HG02763 (cell line): ENCODE results near the gene THRA.

ENCODE experiments used
- ATAC-seq: cut with Tn5 transposase; IDR thresholded peaks from one replicate; pipeline ENCODE4 v1.9.1; 2021; ENCODE audit warnings: mild to moderate bottlenecking, moderate library complexity; ENCODE audit not compliant: unreplicated experiment

The THRA gene

DNA sequence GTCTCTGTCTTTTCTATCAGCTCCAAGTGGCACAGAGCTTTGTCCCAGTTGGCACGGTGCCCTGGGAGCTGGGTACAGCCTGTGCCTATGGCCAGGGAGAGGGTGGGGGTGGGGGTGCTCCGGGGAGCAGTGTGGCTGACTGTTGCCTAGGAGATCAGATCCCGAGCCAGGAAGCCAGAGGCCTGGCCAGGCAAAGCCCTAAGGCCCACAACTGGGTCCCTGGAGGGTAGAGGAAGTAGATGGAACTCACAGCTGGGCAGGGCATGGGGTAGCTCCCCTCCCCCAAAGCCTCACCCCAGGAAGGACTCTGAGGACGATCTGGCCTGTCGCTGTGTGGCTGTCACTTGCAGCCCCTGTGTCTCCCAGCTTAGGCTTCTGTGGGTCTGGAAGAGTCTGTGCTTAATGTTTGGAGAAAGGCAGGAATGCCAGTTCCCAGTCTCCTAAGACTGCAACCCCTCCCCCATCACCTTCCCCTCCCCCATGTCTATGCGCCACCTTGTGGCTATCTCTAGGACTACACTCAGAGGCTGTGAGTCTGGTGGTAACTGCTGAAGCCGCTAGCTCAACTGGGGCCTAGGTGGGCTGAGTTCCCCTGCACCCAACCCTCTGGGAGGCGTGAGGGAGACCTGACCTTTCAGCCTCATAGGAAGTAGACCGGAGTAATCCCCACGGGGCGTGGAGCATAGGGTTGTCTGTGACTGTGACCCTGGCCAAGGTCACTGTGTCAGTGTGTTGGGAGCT lies 12.6 kb downstream of the THRA start:
- ATAC-seq: no peak

DNA sequence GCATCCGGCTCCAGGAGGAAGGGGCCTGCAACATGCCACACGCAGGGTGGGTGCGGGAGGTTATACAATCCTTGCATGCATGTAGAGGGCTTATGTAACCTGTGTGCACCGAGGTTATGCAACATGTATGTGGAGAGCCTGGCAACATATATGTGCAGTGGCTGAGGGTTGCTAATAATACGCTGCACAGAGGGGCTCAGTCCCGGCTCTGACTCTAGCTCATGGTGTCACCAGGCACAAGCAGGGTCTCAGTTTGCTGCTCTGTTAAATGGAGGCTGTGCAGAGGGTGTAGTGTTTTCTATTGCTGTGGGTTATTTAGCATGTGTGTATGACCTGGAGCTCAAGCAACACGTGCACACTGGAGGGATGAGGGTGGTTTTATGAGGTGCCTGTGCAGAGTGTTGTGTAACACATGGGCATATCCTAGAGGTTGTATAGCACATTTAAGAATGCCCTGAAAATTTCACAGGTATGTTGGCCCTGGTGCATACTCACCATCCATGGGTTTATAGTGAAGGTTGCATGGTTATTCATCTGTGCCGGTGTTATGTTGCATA lies 13.3 kb downstream of the THRA start:
- ATAC-seq: no peak

DNA sequence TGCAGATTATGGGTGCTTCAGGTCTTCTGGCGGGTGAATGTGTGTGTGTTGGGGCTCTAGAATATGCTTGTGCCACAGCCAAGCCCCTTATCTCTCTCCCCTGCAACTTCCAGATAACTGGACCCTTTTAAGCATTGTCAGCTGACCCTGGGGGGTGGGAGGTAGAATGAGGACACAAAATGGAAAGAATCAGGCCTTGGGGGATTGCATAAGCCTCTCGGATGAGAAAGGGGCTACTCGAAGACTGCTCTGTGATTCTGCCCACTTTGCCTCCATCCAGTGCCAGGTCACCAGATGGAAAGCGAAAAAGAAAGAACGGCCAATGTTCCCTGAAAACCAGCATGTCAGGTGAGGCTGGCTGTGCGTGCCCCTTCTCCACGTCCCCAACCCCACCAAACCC lies 13.8 kb downstream of the THRA start:
- ATAC-seq: no peak

DNA sequence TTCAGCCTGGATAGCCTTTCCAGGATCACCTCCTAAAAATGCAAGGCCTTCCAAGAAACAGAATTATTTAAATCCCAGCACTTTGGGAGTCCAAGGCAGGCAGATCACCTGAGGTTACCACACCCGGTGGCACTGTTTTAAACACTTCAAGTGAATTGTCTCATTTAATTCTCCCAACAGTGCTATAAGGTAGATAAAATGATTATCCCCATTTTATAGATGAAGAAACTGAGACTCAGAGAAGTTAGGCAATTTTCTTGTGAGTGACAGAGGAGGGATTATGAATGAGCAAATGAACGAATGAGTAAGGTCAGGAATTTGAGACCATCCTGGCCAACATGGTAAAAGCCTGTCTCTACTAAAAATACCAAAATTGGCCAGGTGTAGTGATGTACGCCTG lies 16.8 kb downstream of the THRA start:
- no peak for ATAC-seq

DNA sequence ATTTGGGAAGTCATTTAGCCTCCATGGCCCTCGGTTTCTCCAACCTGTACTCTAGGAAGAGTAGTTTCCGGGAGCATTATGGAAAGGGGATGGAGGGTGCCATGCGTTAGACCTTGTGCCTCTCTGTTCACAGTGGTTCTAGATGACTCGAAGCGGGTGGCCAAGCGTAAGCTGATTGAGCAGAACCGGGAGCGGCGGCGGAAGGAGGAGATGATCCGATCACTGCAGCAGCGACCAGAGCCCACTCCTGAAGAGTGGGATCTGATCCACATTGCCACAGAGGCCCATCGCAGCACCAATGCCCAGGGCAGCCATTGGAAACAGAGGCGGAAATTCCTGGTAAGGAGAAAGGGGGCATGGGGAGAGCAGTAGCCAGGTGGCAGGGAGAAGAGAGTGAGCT lies 21.7 kb downstream of the THRA start:
- ATAC-seq: no peak

DNA sequence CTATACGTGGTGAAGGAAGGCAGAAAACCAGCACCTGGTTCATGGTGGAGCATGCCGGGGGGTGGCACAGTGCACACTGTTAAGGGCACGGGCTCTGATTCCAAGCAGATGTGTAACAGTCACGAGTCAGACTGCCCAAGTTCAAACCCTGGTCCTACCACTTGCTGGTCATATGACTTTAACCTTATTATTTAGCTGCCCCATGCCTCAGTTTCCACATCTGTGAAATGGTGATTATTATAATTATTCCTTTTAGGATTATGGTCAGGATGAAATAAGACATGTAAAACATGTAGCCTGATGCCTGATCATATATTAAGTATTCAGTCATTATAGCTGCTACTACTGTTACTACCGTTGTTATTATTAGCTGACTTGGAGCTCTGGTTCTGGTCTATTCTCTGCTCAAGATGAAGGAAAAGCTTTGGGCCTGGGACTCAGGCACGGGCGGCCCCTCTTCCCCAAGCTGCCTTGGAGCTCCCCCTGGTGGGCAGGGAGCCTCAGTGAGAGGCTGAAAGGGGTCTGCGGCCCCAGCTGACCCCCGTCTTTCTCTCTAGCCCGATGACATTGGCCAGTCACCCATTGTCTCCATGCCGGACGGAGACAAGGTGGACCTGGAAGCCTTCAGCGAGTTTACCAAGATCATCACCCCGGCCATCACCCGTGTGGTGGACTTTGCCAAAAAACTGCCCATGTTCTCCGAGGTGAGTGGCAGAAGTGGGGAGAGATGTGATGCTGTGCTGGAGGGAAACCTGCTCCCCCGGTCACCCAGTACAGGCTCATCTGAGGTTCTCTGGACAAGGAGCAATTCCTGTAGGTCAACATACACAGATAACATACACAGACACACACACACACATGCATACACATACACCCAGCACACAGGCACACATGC lies 23.6 kb downstream of the THRA start:
- ATAC-seq: no peak

DNA sequence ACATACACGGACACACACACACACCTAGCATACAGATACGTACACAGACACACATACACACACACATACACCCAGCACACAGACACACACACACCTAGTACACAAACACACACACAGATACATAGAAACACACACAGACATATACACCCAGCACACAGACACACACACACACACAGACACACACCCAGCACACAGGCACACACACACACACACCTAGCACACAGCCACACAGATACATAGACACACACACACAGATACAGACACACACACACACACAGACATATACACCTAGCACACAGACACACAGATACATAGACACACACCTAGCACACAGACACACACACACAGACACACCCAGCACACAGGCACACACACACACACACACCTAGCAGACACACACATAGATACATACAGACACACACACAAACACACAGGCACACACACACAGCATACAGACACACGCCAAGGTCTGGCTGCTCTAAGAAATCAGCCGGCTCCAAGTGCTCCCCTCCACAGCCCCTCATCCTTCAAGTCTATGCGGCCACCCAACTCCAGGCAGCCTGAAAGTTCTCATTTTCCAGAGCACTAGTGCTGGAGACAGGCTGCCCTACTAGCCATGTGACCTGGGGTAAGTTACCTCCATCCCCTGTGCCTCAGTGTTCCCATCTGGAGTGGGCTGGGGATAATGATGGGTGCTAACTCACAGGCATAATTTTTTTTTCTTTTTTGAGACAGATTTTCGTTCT lies 24.5 kb downstream of the THRA start:
- ATAC-seq: no peak

DNA sequence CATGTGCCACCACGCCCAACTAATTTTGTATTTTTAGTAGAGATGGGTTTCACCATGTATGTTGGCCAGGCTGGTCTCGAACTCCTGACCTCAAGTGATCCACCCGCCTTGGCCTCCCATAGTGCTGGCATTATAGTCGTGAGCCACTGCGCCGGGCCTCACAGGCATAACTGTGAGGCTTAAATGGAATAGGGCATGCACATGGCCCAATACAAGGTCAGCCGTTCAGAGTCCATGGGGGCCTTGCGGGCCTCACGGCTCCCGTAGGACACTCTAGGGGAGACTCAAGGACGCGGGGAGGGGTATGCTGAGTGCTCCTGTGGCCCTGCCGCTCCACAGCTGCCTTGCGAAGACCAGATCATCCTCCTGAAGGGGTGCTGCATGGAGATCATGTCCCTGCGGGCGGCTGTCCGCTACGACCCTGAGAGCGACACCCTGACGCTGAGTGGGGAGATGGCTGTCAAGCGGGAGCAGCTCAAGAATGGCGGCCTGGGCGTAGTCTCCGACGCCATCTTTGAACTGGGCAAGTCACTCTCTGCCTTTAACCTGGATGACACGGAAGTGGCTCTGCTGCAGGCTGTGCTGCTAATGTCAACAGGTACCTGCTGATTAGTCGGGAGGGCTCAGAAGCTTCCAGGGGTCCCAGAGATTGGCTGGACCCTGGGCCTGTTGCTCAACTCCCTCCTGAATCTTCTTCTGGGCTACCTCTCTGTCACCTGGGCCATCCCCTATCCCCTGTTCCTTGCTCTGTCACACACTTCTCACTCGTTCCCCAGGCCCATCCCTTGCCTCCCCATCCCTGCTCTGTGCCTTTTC lies 25.3 kb downstream of the THRA start:
- ATAC-seq: no peak

DNA sequence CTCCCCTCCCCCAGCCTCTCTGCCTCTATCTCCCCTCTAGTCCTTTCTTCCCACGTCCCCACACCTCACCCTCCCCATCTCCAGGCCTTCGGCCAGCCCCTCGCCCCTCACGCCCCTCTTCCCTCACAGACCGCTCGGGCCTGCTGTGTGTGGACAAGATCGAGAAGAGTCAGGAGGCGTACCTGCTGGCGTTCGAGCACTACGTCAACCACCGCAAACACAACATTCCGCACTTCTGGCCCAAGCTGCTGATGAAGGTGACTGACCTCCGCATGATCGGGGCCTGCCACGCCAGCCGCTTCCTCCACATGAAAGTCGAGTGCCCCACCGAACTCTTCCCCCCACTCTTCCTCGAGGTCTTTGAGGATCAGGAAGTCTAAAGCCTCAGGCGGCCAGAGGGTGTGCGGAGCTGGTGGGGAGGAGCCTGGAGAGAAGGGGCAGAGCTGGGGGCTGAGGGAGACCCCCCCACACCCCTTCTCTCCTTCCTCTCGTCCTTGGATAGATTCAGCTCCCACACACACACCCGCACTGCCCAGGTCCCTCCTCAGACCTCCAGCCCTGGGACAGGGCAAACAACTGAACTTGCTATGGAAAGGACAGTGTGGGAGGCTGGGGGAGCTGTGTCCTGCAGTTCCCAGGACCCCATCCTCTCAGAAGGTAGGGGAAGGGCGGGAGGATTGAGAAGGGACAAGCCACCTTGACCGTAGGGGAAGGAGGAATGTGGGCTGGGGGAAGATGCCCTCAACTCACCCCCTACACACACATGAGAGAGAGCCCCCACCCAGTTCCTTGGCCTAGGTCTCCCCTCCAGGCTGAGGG lies 26.5 kb downstream of the THRA start:
- no peak for ATAC-seq

DNA sequence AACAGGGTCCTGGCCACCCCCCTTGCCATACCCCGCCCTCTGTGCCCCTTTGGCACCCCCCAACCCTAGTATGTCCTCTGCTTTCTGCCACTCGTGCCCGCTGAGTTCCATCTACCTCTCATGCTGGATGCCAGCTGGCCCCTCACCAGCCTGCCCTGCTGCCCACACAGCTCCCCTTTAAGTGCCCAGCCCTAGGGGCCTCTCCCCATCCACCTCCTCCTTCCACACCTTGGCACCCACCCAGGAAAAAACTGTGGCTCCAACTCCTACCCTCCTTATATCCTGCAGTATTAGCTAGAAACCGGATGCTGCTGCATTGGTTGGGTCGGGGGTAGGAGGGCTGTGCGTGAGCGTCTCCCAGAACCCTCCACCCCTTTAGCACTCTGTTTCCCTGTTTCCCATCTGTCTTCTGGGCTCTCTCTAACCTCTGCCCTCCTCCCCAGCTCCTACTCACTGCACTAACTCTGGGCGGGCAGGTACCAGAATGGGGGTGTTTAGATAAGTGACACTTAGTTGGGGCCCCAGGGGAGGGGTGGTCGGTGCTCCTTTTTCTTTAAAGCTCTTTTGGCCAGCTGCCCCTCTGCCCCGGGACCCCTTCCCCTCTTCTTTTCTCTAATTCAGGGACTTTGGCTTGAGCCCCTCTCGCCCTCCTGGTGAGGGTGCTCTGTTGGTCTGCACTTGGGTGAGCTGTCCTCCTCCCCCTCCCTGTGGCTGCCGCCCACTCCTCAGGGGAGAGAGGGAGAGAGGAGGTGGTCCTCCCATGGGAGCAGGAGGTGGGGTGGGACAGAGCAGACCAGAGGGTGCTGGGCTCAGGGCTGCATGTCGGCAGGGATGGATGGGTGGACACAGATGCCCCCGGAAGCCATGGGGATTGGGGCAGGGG lies 27.7 kb downstream of the THRA start:
- no peak for ATAC-seq

DNA sequence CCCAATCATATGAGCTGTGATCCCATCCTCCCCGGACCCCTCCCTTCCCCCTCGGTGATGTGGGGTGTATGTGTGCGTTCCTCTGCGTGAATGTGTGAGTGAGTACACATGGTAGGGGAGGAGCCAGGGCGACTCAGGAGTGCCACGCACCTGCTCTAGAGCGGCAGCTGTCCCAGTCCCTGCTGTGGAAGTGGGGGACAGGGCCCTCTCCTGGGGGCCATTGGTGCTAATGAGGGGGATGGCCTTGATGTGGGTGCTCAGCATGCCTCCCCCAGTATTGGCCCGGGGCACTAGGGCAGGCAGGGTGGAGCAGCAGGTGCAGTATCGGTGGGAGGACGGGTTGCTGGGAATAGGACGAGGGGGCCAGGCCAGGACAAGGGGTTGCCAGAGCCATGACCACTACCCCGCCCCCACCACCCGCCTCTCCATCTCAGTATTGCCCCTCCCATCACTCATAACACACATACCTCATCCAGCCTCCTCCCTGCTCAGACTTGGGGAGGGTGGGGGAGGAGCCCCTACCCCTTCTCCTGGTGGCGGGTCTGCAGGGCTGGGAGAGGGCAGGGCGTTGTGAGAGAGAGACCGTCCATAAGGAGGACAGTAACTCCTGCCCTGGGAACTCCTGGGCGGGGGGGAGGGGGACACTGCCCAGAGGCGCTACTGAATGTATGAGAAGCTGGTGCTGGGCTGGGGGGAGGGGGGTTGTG lies 29.1 kb downstream of the THRA start:
- no peak for ATAC-seq

DNA sequence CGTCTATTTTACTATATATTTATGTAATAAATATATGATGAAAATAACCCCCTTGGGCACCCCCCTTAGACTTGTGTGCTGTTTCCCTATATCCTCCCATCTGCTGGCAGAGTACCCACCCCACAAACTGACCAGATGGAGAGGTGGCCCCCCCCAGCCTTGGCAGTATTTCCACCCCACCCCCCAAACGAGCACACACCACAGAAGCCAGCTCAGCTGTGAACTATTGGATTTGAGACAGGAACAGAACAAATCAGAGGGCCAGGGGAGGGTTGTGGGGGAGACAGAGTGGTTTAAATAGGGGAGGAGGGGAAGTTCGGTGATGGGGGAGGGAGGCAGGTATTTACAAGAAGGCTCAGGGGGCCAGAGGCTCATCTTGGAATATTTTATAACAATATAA lies 29.8 kb downstream of the THRA start:
- no peak for ATAC-seq

DNA sequence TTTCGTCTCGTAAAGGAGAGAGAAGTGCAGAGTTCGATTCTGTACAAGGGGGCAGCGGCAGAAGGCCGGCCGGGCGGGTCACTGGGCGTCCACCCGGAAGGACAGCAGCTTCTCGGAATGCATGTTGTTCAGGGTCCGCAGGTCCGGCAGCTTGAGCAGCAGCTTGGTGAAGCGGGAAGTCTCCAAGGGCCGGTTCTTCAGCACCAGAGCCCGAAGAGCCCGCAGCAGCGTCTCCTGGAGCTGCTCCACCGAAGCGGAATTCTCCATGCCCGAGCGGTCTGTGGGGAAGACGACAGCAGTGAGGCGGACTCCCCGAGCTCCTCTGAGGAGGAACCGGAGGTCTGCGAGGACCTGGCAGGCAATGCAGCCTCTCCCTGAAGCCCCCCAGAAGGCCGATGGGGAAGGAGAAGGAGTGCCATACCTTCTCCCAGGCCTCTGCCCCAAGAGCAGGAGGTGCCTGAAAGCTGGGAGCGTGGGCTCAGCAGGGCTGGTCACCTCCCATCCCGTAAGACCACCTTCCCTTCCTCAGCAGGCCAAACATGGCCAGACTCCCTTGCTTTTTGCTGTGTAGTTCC lies 30.3 kb downstream of the THRA start:
- ATAC-seq: no peak

DNA sequence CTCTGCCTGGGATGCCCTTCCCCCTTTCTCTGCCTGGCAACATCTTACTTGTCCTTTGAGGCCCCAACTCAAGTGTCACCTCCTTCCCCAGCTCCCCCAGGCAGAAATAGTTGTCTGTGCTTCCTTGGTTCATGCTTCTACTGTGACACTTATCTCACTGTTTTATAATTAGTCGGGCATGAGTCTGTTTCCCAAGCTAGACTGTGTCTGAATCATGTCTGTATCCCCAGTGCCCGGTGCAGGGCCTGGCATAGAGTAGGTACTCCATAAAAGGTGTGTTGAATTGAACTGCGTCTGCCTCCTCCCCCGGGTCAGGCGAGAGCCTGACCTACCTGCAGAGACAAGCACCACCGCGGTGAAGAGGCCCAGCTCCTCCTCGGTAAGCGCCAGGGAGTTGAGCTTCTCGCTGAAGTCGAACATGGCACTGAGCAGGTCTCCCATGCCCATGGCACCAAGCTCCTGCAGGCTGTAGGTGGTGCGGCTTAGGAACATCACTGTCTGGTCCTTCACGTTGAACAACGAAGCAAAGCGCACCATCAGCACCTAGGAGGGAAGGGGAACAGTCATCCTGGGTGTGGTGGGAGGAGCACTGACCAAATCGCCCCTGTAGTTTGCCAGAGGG lies 30.9 kb downstream of the THRA start:
- ATAC-seq: no peak

DNA sequence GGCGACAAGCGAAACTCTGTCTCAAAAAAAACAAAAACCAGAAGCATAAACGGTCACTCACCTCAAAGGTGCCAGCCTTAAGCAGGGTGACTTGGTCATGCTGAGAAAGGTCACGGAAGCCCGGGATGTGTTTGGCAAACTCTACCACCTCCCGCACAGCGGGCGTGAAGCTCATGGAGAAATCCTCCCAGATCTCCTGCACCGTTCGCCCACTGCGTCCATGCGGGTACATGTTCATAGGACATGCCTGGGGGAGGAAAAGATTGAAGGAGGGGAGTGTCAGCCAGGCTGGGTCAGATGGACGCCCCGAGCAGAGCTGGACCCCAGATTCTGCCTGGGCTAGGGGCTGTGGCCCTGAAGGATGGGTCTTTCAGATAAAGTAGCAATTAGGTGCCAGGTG lies 32.1 kb downstream of the THRA start:
- ATAC-seq: no peak

DNA sequence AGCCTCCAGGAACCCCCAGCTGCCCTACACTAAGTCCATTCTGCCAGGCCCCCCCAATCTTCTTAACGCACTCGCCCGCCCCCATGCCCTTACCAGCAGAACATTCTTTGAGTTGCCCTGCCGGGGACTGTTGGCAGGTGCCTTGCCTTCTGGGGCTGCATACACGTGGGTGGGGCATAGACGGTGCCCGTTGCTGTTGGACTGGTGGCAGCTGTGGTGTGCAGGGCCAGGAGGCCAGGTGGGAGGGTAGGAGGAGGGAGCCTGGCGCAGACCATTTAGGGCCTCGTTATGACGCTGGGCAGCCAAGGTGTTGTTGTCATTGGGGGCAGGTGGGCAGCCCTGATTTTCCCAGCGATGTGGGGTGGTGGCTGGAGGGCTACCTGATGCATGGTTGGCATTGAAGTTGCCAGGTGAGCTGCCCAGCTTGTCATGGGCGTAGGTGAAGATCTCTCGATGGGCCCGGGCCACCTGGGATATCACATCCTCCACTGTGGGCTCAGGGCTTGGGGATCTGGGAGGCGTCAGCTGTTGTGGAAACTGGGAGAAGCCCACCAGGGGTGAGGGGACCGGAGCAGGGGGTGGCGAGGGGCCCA lies 32.7 kb downstream of the THRA start:
- ATAC-seq: no peak
